ENCODE measurements around the gene MAP3K20.

MAP3K20 gene

DNA sequence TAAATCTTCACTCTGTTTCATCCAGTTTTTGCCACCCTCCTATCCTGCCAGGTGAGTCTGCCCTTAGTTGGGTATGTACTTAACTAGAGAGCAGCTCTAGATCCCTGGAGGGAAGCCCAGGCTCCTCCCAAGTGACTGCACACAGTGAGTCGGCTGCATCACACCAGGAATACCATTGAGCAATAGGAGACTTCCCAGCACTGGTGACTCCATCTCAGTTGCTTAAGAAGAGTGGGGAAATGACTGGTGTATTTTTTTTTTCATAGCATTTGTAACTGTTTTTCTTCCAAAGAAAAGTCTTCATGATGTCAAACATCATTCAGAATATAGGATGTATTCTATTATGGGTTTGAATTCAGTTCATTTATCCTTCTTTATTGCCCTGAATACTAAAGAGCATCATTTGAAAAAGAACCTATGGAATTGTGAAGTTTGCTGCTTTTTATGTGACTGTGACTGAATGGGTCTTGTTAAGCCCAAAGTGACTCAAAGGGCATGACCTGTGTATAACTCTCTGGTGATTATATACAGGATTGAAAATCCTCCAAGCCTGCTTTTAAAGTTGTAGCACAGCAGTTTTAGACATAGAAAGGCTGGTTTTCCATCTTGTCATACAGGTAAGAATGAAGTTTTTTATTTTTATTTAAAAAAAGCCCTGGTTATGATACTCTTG lies 84.3 kb downstream of the MAP3K20 start:
- peak; percentile 38 for TF ChIP-seq FOXP2 (optimal IDR thresholded peaks at IDR 0.05; ENCODE audit: borderline replicate concordance, extremely low read depth, extremely low read length, insufficient read depth)
- no peak for TF ChIP-seq POLR2AphosphoS5 (IDR thresholded peaks at IDR 0.05; ENCODE audit: low read depth, low read length)

DNA sequence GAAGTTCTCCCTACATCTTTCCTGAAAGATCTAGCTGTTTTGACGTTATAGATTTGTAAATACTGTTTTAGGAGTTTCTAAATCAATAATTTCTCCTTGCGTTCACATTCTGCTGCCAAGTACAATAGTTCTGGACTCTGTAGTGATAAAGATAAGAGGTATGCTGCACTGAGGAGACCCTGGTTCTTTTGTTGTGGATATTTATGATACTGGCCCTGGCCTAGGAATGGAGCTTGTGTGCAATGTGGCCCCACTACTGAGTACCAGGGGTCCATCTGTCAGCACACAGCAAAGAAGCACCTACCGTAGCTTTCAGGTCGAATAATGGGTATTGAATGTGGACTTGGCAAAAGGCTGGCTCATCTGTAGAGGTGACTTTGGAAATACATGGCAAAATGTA lies 85.0 kb downstream of the MAP3K20 start:
- no peak for TF ChIP-seq POLR2AphosphoS5 (IDR thresholded peaks at IDR 0.05; ENCODE audit: low read depth, low read length)
- TF ChIP-seq TAF1 (IDR thresholded peaks at IDR 0.05; ENCODE audit: borderline replicate concordance, insufficient read depth, low read length): no peak
- no peak for TF ChIP-seq REST (IDR thresholded peaks at IDR 0.05; ENCODE audit: insufficient read depth in 1 of 2, low read depth in 2 of 2, low read length in 2 of 2)
- no peak for TF ChIP-seq SIN3A (IDR thresholded peaks at IDR 0.05; ENCODE audit: borderline replicate concordance, insufficient read depth, low read length)
- no peak for TF ChIP-seq FOXP2 (optimal IDR thresholded peaks at IDR 0.05; ENCODE audit: borderline replicate concordance, extremely low read depth, extremely low read length, insufficient read depth)

GRCh38 chr2:173161040-173161439 lies 85.4 kb downstream of the MAP3K20 start:
- TF ChIP-seq TAF1 (IDR thresholded peaks at IDR 0.05; ENCODE audit: borderline replicate concordance, insufficient read depth, low read length) (no peak), POLR2AphosphoS5 (IDR thresholded peaks at IDR 0.05; ENCODE audit: low read depth, low read length) (no peak), SIN3A (IDR thresholded peaks at IDR 0.05; ENCODE audit: borderline replicate concordance, insufficient read depth, low read length) (no peak), REST (IDR thresholded peaks at IDR 0.05; ENCODE audit: insufficient read depth in 1 of 2, low read depth in 2 of 2, low read length in 2 of 2) (peak in 1 of 2 experiments; percentile 33; a peak in 1 of 4 replicates), FOXP2 (optimal IDR thresholded peaks at IDR 0.05; ENCODE audit: borderline replicate concordance, extremely low read depth, extremely low read length, insufficient read depth) (no peak)

GRCh38 chr2:173161507-173161906 lies 85.9 kb downstream of the MAP3K20 start:
- TF ChIP-seq POLR2AphosphoS5 (IDR thresholded peaks at IDR 0.05; ENCODE audit: low read depth, low read length) (no peak), TAF1 (IDR thresholded peaks at IDR 0.05; ENCODE audit: borderline replicate concordance, insufficient read depth, low read length) (no peak), REST (IDR thresholded peaks at IDR 0.05; ENCODE audit: insufficient read depth in 1 of 2, low read depth in 2 of 2, low read length in 2 of 2) (no peak), SIN3A (IDR thresholded peaks at IDR 0.05; ENCODE audit: borderline replicate concordance, insufficient read depth, low read length) (no peak), FOXP2 (optimal IDR thresholded peaks at IDR 0.05; ENCODE audit: borderline replicate concordance, extremely low read depth, extremely low read length, insufficient read depth) (no peak)

GRCh38 chr2:173164396-173164795 lies 88.8 kb downstream of the MAP3K20 start:
- TF ChIP-seq REST (IDR thresholded peaks at IDR 0.05; ENCODE audit: insufficient read depth in 1 of 2, low read depth in 2 of 2, low read length in 2 of 2): no peak
- no peak for TF ChIP-seq FOXP2 (optimal IDR thresholded peaks at IDR 0.05; ENCODE audit: borderline replicate concordance, extremely low read depth, extremely low read length, insufficient read depth)
- no peak for TF ChIP-seq SIN3A (IDR thresholded peaks at IDR 0.05; ENCODE audit: borderline replicate concordance, insufficient read depth, low read length)
- TF ChIP-seq POLR2AphosphoS5 (IDR thresholded peaks at IDR 0.05; ENCODE audit: low read depth, low read length): no peak
- TF ChIP-seq TAF1 (IDR thresholded peaks at IDR 0.05; ENCODE audit: borderline replicate concordance, insufficient read depth, low read length): no peak

All from PFSK-1 (cell line).